ENCODE results near the gene TSPAN16.

GRCh38 chr19:11246941-11247340, 49.0 kb upstream of the TSPAN16 start:
- TF ChIP-seq, protein P1, sequence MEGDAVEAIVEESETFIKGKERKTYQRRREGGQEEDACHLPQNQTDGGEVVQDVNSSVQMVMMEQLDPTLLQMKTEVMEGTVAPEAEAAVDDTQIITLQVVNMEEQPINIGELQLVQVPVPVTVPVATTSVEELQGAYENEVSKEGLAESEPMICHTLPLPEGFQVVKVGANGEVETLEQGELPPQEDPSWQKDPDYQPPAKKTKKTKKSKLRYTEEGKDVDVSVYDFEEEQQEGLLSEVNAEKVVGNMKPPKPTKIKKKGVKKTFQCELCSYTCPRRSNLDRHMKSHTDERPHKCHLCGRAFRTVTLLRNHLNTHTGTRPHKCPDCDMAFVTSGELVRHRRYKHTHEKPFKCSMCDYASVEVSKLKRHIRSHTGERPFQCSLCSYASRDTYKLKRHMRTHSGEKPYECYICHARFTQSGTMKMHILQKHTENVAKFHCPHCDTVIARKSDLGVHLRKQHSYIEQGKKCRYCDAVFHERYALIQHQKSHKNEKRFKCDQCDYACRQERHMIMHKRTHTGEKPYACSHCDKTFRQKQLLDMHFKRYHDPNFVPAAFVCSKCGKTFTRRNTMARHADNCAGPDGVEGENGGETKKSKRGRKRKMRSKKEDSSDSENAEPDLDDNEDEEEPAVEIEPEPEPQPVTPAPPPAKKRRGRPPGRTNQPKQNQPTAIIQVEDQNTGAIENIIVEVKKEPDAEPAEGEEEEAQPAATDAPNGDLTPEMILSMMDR (conservative IDR thresholded peaks at IDR 0.05; ENCODE audit: low read depth, low read length), result no peak
- TF ChIP-seq EZH2 (IDR thresholded peaks at IDR 0.05; ENCODE audit: borderline replicate concordance, low read depth, low read length, poor library complexity, severe bottlenecking), result no peak
